Keratinocyte (primary cell): Measurements from ENCODE around the gene AFAP1L2. TPM values are rescaled to one million over a fixed set of nuclear protein-coding genes. Genes with fewer than 3 reads are reported as not detected.
"Not testable (repeated sequence)": the region's sequence is repeated elsewhere in the genome, so short reads cannot be mapped to it uniquely, and the experiment has no call there.

ENCODE experiments used
- DNase-seq: peaks from one replicate; pipeline ENCODE4 v3.0.0-alpha.2; 2011; ENCODE audit warnings: low read depth, missing footprints, low spot score
- FAIRE-seq: peaks from 2 replicates; lab custom pipeline; 2011; peaks lifted over from hg19 to GRCh38; lab: Jason Lieb, UNC
- H2AFZ ChIP-seq: 2 replicates; pipeline ENCODE4 v1.6.0; 2012; ENCODE audit warnings: low read length, control low read depth, inconsistent platforms; ENCODE audit not compliant: control insufficient read depth
- H3K27ac ChIP-seq: 2 replicates; pipeline ENCODE4 v1.5.1; 2011; ENCODE audit warnings: low read length; ENCODE audit not compliant: control insufficient read depth, insufficient read depth
- H3K27me3 ChIP-seq: 3 replicates; pipeline ENCODE4 v1.6.0; 2011; ENCODE audit warnings: low read length; ENCODE audit not compliant: control insufficient read depth, insufficient read depth; ENCODE audit errors: extremely low read depth
- H3K36me3 ChIP-seq, 2 experiments: 2 replicates in 1 of 2; 3 replicates in 1 of 2; pipeline ENCODE4 v1.5.1; 2011; ENCODE audit warnings: low read length in 2 of 2, mild to moderate bottlenecking in 1 of 2; ENCODE audit not compliant: control insufficient read depth in 2 of 2, insufficient read depth in 2 of 2; ENCODE audit errors: extremely low read depth in 1 of 2
- H3K4me1 ChIP-seq: 3 replicates; pipeline ENCODE4 v1.5.1; 2011; ENCODE audit warnings: low read length; ENCODE audit not compliant: control insufficient read depth, insufficient read depth; ENCODE audit errors: extremely low read depth
- H3K4me2 ChIP-seq: 3 replicates; pipeline ENCODE4 v1.6.0; 2011; ENCODE audit warnings: low read depth, low read length; ENCODE audit not compliant: control insufficient read depth, insufficient read depth; ENCODE audit errors: extremely low read depth
- H3K4me3 ChIP-seq, 3 experiments: fragments of 200-600 bp in 1 of 3; sonication (generic) in 1 of 3; 2 replicates in 2 of 3; 3 replicates in 1 of 3; pipeline ENCODE4 v1.5.1; 2011 to 2016; ENCODE audit warnings: low read length in 3 of 3, mild to moderate bottlenecking in 3 of 3, control low read depth in 2 of 3, inconsistent platforms in 1 of 3, low read depth in 1 of 3, mixed read lengths in 1 of 3, mixed run types in 1 of 3, moderate library complexity in 1 of 3; ENCODE audit not compliant: control insufficient read depth in 2 of 3, insufficient read depth in 2 of 3; ENCODE audit errors: extremely low read depth in 1 of 3
- H3K79me2 ChIP-seq: 2 replicates; pipeline ENCODE4 v1.6.0; 2012; ENCODE audit warnings: low read length; ENCODE audit not compliant: control insufficient read depth, insufficient read depth
- H3K9ac ChIP-seq: 3 replicates; pipeline ENCODE4 v1.6.0; 2011; ENCODE audit warnings: low read length; ENCODE audit not compliant: control insufficient read depth, insufficient read depth; ENCODE audit errors: extremely low read depth
- H3K9me1 ChIP-seq: 3 replicates; pipeline ENCODE4 v1.6.0; 2011; ENCODE audit warnings: low read length; ENCODE audit not compliant: control insufficient read depth, insufficient read depth; ENCODE audit errors: extremely low read depth
- H3K9me3 ChIP-seq: 2 replicates; pipeline ENCODE4 v1.5.1; 2012; ENCODE audit warnings: low read depth, low read length; ENCODE audit not compliant: control insufficient read depth
- H4K20me1 ChIP-seq: 3 replicates; pipeline ENCODE4 v1.6.0; 2011; ENCODE audit warnings: low read length; ENCODE audit not compliant: control insufficient read depth, insufficient read depth; ENCODE audit errors: extremely low read depth
- EZH2 ChIP-seq: IDR thresholded peaks from one replicate; pipeline ENCODE4 v1.6.1; 2012; ENCODE audit warnings: inconsistent platforms, mild to moderate bottlenecking, low read length, moderate library complexity
- dilution Hi-C: fragments of 300-500 bp; cut with MboI; formaldehyde crosslinking; loops from one replicate; pipeline ENCODE4 v1.7.0; 2020; ENCODE audit warnings: low sequenced_read_pairs; ENCODE audit not compliant: extremely low pct_ligation_motif_present
- polyA plus RNA-seq, 5 experiments: library from polyadenylated mRNA; depleted of rRNA in 3 of 5; stranded (reverse) in 3 of 5; stranded (forward) in 1 of 5; unstranded in 1 of 5; fragments of >200 nt; gene quantifications; 1 replicate in 1 of 5; 2 replicates in 3 of 5; 3 replicates in 1 of 5; pipeline versions ENCODE4 v1.2.1 to v1.2.3, GENCODE V29; 2011 to 2012; ENCODE audit warnings: missing spikeins in 2 of 5, low read depth in 1 of 5, low replicate concordance in 1 of 5
- TF ChIP-seq, protein P1 (sequence below), 3 experiments: IDR thresholded peaks in 1 of 3; conservative IDR thresholded peaks in 1 of 3; optimal IDR thresholded peaks in 1 of 3; 2 replicates in 2 of 3; 3 replicates in 1 of 3; pipeline versions ENCODE3 to v1.5.1; 2011; ENCODE audit warnings: low read length in 3 of 3, mild to moderate bottlenecking in 3 of 3, moderate library complexity in 2 of 3, control low read depth in 1 of 3, inconsistent platforms in 1 of 3; ENCODE audit not compliant: insufficient read depth in 2 of 3; ENCODE audit errors: extremely low read depth in 1 of 3

Gene AFAP1L2
- polyA plus RNA-seq, 1 donor (not counting 4 experiments of a cell fraction or from before 2014, with no cell fraction given) = 40.4 TPM

DNA sequence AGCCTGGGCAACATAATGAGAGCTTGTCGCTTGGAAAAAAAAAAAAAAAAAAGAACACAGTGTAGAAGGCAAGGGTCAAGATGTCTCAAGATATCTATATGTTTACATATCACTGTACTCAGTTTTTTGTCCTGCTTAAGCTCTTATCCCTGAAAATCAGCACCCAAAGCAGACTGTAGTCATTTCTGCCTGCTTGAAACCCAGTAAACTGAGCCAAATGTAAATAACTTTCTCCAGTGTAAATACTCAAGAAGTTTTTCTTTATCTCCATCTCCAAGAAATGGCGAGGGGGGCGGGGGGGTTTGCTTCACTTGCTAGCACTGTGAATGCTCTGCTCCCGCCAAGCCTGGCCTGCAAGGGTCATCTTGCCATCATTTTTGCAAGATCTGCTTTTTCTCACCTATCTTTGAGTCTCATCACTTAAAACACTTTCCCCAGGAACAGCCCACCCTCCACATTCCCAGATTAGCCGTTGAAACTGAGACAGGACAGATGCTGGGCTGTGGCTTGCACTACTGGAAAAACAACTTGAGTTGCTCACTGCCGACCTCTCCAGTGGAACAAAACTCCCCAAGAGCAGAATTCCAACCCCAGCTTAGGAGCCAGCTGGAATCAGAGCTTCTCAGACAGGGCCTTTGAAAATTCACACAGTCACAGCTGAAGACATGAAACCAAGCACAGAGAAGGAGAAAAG lies 54.6 kb downstream of the AFAP1L2 start:
- H2AFZ ChIP-seq = no peak overlapping the region
- peaks cover 0 to 13% of the 10 kb centered on the region in 2 experiments for H3K36me3 ChIP-seq
- TF ChIP-seq, protein P1, sequence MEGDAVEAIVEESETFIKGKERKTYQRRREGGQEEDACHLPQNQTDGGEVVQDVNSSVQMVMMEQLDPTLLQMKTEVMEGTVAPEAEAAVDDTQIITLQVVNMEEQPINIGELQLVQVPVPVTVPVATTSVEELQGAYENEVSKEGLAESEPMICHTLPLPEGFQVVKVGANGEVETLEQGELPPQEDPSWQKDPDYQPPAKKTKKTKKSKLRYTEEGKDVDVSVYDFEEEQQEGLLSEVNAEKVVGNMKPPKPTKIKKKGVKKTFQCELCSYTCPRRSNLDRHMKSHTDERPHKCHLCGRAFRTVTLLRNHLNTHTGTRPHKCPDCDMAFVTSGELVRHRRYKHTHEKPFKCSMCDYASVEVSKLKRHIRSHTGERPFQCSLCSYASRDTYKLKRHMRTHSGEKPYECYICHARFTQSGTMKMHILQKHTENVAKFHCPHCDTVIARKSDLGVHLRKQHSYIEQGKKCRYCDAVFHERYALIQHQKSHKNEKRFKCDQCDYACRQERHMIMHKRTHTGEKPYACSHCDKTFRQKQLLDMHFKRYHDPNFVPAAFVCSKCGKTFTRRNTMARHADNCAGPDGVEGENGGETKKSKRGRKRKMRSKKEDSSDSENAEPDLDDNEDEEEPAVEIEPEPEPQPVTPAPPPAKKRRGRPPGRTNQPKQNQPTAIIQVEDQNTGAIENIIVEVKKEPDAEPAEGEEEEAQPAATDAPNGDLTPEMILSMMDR (optimal IDR thresholded peaks at IDR 0.05 in 1 of 3, IDR thresholded peaks at IDR 0.05 in 1 of 3, conservative IDR thresholded peaks at IDR 0.05 in 1 of 3; ENCODE audit: extremely low read depth in 1 of 3, insufficient read depth in 2 of 3, low read length in 3 of 3) = no peak
- no peak for TF ChIP-seq EZH2
- H3K4me3 ChIP-seq = no peak overlapping the region
- H3K9ac ChIP-seq = no peak overlapping the region
- H4K20me1 ChIP-seq = no peaks in the 10 kb centered on the region
- dilution Hi-C loops = no loop called here
- DNase-seq (no peak), FAIRE-seq (no peak)
- H3K4me2 ChIP-seq = no peak overlapping the region
- H3K9me1 ChIP-seq = peaks cover 2% of the 10 kb centered on the region
- H3K27me3 ChIP-seq = no peaks in the 10 kb centered on the region
- no peaks in the 10 kb centered on the region for H3K4me1 ChIP-seq
- H3K79me2 ChIP-seq = peaks cover 44% of the 10 kb centered on the region
- no peaks in the 10 kb centered on the region for H3K9me3 ChIP-seq
- no peak overlapping the region for H3K27ac ChIP-seq

DNA sequence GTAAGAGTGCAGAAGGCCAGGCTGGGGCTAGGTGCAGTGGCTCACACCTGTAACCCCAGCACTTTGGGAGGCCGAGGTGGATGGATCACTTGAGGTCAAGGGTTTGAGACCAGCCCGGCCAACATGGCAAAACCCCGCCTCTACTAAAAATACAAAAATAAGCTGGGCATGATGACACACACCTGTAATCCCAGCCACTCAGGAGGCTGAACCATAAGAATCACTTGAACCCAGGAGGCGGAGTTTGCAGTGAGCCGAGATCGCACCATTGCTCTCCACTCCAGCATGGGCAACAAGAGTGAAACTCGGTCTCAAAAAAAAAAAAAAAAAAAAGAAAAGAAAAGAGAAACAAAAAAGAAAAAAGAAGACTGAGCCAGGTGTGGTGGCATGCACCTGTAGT lies 55.2 kb downstream of the AFAP1L2 start:
- H3K9me1 ChIP-seq, H2AFZ ChIP-seq, H3K4me3 ChIP-seq, H3K27ac ChIP-seq, dilution Hi-C loops, H3K4me2 ChIP-seq, H3K27me3 ChIP-seq, H3K9ac ChIP-seq, H3K4me1 ChIP-seq, H3K9me3 ChIP-seq, H4K20me1 ChIP-seq, FAIRE-seq, DNase-seq: not testable (repeated sequence)
- peaks cover 39% of the 10 kb centered on the region for H3K79me2 ChIP-seq
- peaks cover 0 to 13% of the 10 kb centered on the region in 2 experiments for H3K36me3 ChIP-seq

DNA sequence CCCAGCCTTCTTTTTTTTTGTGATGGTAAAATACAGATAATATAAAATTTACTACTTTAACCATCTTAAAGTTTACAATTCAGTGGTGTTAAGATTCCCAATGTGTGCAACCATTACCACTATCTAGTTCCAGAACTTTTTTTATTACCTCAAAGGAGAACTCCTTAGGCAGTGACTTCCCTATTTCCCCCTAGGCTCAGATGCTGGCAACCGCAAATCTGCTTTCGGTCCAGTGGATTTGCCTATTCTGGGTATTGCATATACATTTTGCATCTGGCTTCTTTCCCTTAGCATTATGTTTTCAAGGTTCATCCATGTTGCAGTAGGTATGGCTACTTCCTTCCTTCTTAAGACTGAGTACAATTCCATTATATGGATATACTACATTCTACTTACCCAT lies 56.5 kb downstream of the AFAP1L2 start:
- H3K27ac ChIP-seq = no peak overlapping the region
- no peak overlapping the region for H3K4me2 ChIP-seq
- peaks cover 35% of the 10 kb centered on the region for H3K79me2 ChIP-seq
- H4K20me1 ChIP-seq = no peaks in the 10 kb centered on the region
- H3K27me3 ChIP-seq = no peaks in the 10 kb centered on the region
- no peak for DNase-seq
- no peak overlapping the region for H3K9ac ChIP-seq
- no peaks in the 10 kb centered on the region for H3K9me1 ChIP-seq
- no peak overlapping the region for H3K4me3 ChIP-seq
- dilution Hi-C loops = no loop called here
- no peaks in the 10 kb centered on the region for H3K9me3 ChIP-seq
- FAIRE-seq = no peak
- peaks cover 0 to 9% of the 10 kb centered on the region in 2 experiments for H3K36me3 ChIP-seq
- no peak overlapping the region for H2AFZ ChIP-seq
- no peaks in the 10 kb centered on the region for H3K4me1 ChIP-seq
- no peak for TF ChIP-seq EZH2
- TF ChIP-seq, protein P1 (optimal IDR thresholded peaks at IDR 0.05 in 1 of 3, IDR thresholded peaks at IDR 0.05 in 1 of 3, conservative IDR thresholded peaks at IDR 0.05 in 1 of 3; ENCODE audit: extremely low read depth in 1 of 3, insufficient read depth in 2 of 3, low read length in 3 of 3) = no peak
